ENCODE results near the gene PTGDR2.

The PTGDR2 gene

GRCh38 chr11:60838132-60838531 lies 17.6 kb downstream of the PTGDR2 start:
- TF ChIP-seq CTCF (IDR thresholded peaks at IDR 0.05; ENCODE audit: low read depth, low read length, missing control alignments): peak; percentile 31
- DNase-seq (ENCODE audit: extremely low read depth, low read depth): no peak
- no peak overlapping the region for H3K4me3 ChIP-seq (replicated peaks; ENCODE audit: low read depth, low read length)

- no peak overlapping the region for H3K4me3 ChIP-seq (replicated peaks; ENCODE audit: low read depth, low read length)
- TF ChIP-seq CTCF (IDR thresholded peaks at IDR 0.05; ENCODE audit: low read depth, low read length, missing control alignments): no peak
- DNase-seq (ENCODE audit: extremely low read depth, low read depth): no peak
Observed at GRCh38 chr11:60836866-60837515, 18.8 kb downstream of the PTGDR2 start.

- no peak for DNase-seq (ENCODE audit: extremely low read depth, low read depth)
- no peak overlapping the region for H3K4me3 ChIP-seq (replicated peaks; ENCODE audit: low read depth, low read length)
- TF ChIP-seq CTCF (IDR thresholded peaks at IDR 0.05; ENCODE audit: low read depth, low read length, missing control alignments): no peak
Observed at GRCh38 chr11:60835534-60835846, 20.3 kb downstream of the PTGDR2 start.

- no peak for TF ChIP-seq CTCF (IDR thresholded peaks at IDR 0.05; ENCODE audit: low read depth, low read length, missing control alignments)
- DNase-seq (ENCODE audit: extremely low read depth, low read depth): no peak
- no peak overlapping the region for H3K4me3 ChIP-seq (replicated peaks; ENCODE audit: low read depth, low read length)
Observed at GRCh38 chr11:60834742-60835533, 20.8 kb downstream of the PTGDR2 start.

GRCh38 chr11:60831501-60832079 lies 24.2 kb downstream of the PTGDR2 start:
- TF ChIP-seq CTCF (IDR thresholded peaks at IDR 0.05; ENCODE audit: low read depth, low read length, missing control alignments): no peak
- no peak overlapping the region for H3K4me3 ChIP-seq (replicated peaks; ENCODE audit: low read depth, low read length)
- no peak for DNase-seq (ENCODE audit: extremely low read depth, low read depth)

- TF ChIP-seq CTCF (IDR thresholded peaks at IDR 0.05; ENCODE audit: low read depth, low read length, missing control alignments): peak; percentile 96
- DNase-seq (ENCODE audit: extremely low read depth, low read depth): peak; percentile 60
- no peak overlapping the region for H3K4me3 ChIP-seq (replicated peaks; ENCODE audit: low read depth, low read length)
Observed at GRCh38 chr11:60831143-60831500, 24.6 kb downstream of the PTGDR2 start.

All from HFF-Myc (cell line).